H1 (cell line): ENCODE data around the gene SRM. TPM values are rescaled to one million over a fixed set of nuclear protein-coding genes. Genes with fewer than 3 reads are reported as not detected.
"Not testable (repeated sequence)": the region's sequence is repeated elsewhere in the genome, so short reads cannot be mapped to it uniquely, and the experiment has no call there.

Experiments used
- CTCF ChIA-PET: fragments of 300-600 bp; sonication (Branson Sonifier 250); formaldehyde crosslinking; loops from one replicate; lab custom pipeline; 2021; ENCODE audit not compliant: partially characterized antibody; lab: Charles Lee
- POLR2A ChIA-PET: fragments of 300-600 bp; sonication (Branson Sonifier 250); formaldehyde crosslinking; loops from one replicate; lab custom pipeline; 2021; ENCODE audit warnings: inconsistent platforms; ENCODE audit not compliant: partially characterized antibody; lab: Charles Lee
- DNase-seq, 2 experiments: peaks; one replicate each; pipeline versions ENCODE4 v3.0.0 to v3.0.0-alpha.2; 2010 to 2022; ENCODE audit warnings: low spot score in 2 of 2, low read depth in 1 of 2, mixed read lengths in 1 of 2
- FAIRE-seq: peaks from 2 replicates; lab custom pipeline; 2011; peaks lifted over from hg19 to GRCh38; lab: Jason Lieb, UNC
- H2AFZ ChIP-seq: 2 replicates; pipeline ENCODE4 v1.8.1; 2012; ENCODE audit warnings: low read length, inconsistent platforms
- H2AK5ac ChIP-seq: 2 replicates; pipeline ENCODE4 v1.6.1; 2013; ENCODE audit warnings: low read depth, low read length
- H2BK120ac ChIP-seq: replicated peaks from 2 replicates; pipeline ENCODE3; 2013; ENCODE audit warnings: low read depth, low read length, inconsistent platforms
- H2BK12ac ChIP-seq: 2 replicates; pipeline ENCODE4 v1.6.1; 2013; ENCODE audit warnings: low read depth, low read length
- H2BK15ac ChIP-seq: 2 replicates; pipeline ENCODE4 v1.6.1; 2013; ENCODE audit warnings: low read length
- H2BK20ac ChIP-seq: 2 replicates; pipeline ENCODE4 v1.6.1; 2013; ENCODE audit warnings: low read length
- H2BK5ac ChIP-seq: 2 replicates; pipeline ENCODE4 v1.6.1; 2013; ENCODE audit warnings: low read depth, low read length
- H3K14ac ChIP-seq: 2 replicates; pipeline ENCODE4 v1.6.1; 2013; ENCODE audit warnings: inconsistent platforms; ENCODE audit not compliant: insufficient read length
- H3K18ac ChIP-seq: 2 replicates; pipeline ENCODE4 v1.6.1; 2013; ENCODE audit warnings: low read length; ENCODE audit errors: extremely low read depth
- H3K23ac ChIP-seq: 2 replicates; pipeline ENCODE4 v1.6.1; 2013; ENCODE audit warnings: inconsistent platforms; ENCODE audit not compliant: insufficient read length
- H3K23me2 ChIP-seq: 2 replicates; pipeline ENCODE4 v1.6.1; 2013; ENCODE audit warnings: low read depth, low read length
- H3K27ac ChIP-seq: 2 replicates; pipeline ENCODE4 v1.6.1; 2011; ENCODE audit warnings: low read depth, low read length, inconsistent platforms
- H3K27me3 ChIP-seq, 4 experiments: replicated peaks in 1 of 4; 1 replicate in 1 of 4; 2 replicates in 3 of 4; pipeline versions ENCODE4 v1.6.1 to v1.8.1; 2011 to 2013; ENCODE audit warnings: low read length in 3 of 4, mild to moderate bottlenecking in 3 of 4, inconsistent platforms in 2 of 4, mixed read lengths in 2 of 4, moderate library complexity in 1 of 4; ENCODE audit not compliant: control insufficient read depth in 3 of 4, insufficient read depth in 3 of 4; ENCODE audit errors: extremely low read depth in 1 of 4
- H3K36me3 ChIP-seq, 4 experiments: 2 replicates each; pipeline versions ENCODE4 v1.6.1 to v1.8.1; 2011 to 2013; ENCODE audit warnings: mild to moderate bottlenecking in 4 of 4, low read length in 3 of 4, moderate library complexity in 2 of 4, control low read depth in 1 of 4, inconsistent platforms in 1 of 4; ENCODE audit not compliant: insufficient read depth in 4 of 4, control insufficient read depth in 2 of 4
- H3K4ac ChIP-seq: replicated peaks from 2 replicates; pipeline ENCODE3; 2013; ENCODE audit warnings: low read length, low read depth, mixed read lengths, inconsistent platforms; ENCODE audit not compliant: insufficient read length
- H3K4me1 ChIP-seq, 4 experiments: replicated peaks in 1 of 4; 1 replicate in 1 of 4; 2 replicates in 3 of 4; pipeline versions ENCODE4 v1.6.1 to v1.8.1; 2011 to 2013; ENCODE audit warnings: low read length in 3 of 4, inconsistent platforms in 2 of 4, mixed read lengths in 1 of 4; ENCODE audit not compliant: insufficient read depth in 4 of 4, control insufficient read depth in 3 of 4
- H3K4me2 ChIP-seq, 2 experiments: 2 replicates each; pipeline versions ENCODE4 v1.6.1 to v1.8.1; 2011 to 2013; ENCODE audit warnings: low read depth in 2 of 2, low read length in 2 of 2, control low read depth in 1 of 2, inconsistent platforms in 1 of 2, mild to moderate bottlenecking in 1 of 2; ENCODE audit not compliant: insufficient read depth in 1 of 2
- H3K4me3 ChIP-seq, 4 experiments: fragments of 200-600, 300-600 bp in 1 of 4; sonication (generic), shearing (Covaris generic), sonication (Bioruptor Twin) in 1 of 4; 2 replicates each; pipeline versions ENCODE4 v1.5.1 to v1.8.1; 2011 to 2016; ENCODE audit warnings: low read length in 4 of 4, low read depth in 3 of 4, control low read depth in 2 of 4, inconsistent platforms in 2 of 4, mild to moderate bottlenecking in 2 of 4, mixed read lengths in 1 of 4, moderate library complexity in 1 of 4; ENCODE audit not compliant: insufficient read depth in 2 of 4; ENCODE audit errors: extremely low read depth in 1 of 4
- H3K56ac ChIP-seq: replicated peaks from 2 replicates; pipeline ENCODE3; 2013; ENCODE audit warnings: low read depth, mild to moderate bottlenecking, mixed read lengths, low read length, inconsistent platforms; ENCODE audit not compliant: insufficient read length
- H3K79me1 ChIP-seq: 2 replicates; pipeline ENCODE4 v1.6.1; 2013; ENCODE audit warnings: low read depth, low read length, control low read depth
- H3K79me2 ChIP-seq, 2 experiments: 2 replicates each; pipeline versions ENCODE4 v1.6.1 to v1.8.1; 2012 to 2013; ENCODE audit warnings: low read length in 2 of 2, mild to moderate bottlenecking in 2 of 2, inconsistent platforms in 1 of 2; ENCODE audit not compliant: insufficient read depth in 2 of 2, control insufficient read depth in 1 of 2
- H3K9ac ChIP-seq, 4 experiments: replicated peaks in 1 of 4; 1 replicate in 1 of 4; 2 replicates in 3 of 4; pipeline versions ENCODE4 v1.6.1 to v1.8.1; 2011 to 2013; ENCODE audit warnings: low read depth in 3 of 4, low read length in 3 of 4, control low read depth in 2 of 4, mild to moderate bottlenecking in 2 of 4, moderate library complexity in 2 of 4, inconsistent platforms in 1 of 4; ENCODE audit errors: extremely low read depth in 1 of 4
- H3K9me3 ChIP-seq, 2 experiments: 2 replicates each; pipeline versions ENCODE4 v1.6.1 to v1.8.1; 2012 to 2013; ENCODE audit warnings: mild to moderate bottlenecking in 2 of 2, moderate library complexity in 2 of 2, control low read depth in 1 of 2, inconsistent platforms in 1 of 2, low read depth in 1 of 2, low read length in 1 of 2, mixed read lengths in 1 of 2; ENCODE audit not compliant: insufficient read depth in 2 of 2
- H4K20me1 ChIP-seq, 2 experiments: replicated peaks in 1 of 2; 2 replicates each; pipeline versions ENCODE3 to v1.8.1; 2011 to 2013; ENCODE audit warnings: inconsistent platforms in 2 of 2, low read length in 2 of 2, mild to moderate bottlenecking in 1 of 2; ENCODE audit not compliant: insufficient read depth in 2 of 2, control insufficient read depth in 1 of 2
- H4K5ac ChIP-seq: 2 replicates; pipeline ENCODE4 v1.6.1; 2013; ENCODE audit warnings: low read length, low read depth, mixed read lengths, inconsistent platforms; ENCODE audit not compliant: insufficient read length
- H4K8ac ChIP-seq: 2 replicates; pipeline ENCODE4 v1.8.0; 2013; ENCODE audit warnings: mild to moderate bottlenecking, moderate library complexity, low read length, inconsistent platforms; ENCODE audit not compliant: insufficient read depth; ENCODE audit errors: extremely low read depth
- H4K91ac ChIP-seq: replicated peaks from 2 replicates; pipeline ENCODE3; 2013; ENCODE audit warnings: low read length, mixed read lengths, inconsistent platforms; ENCODE audit not compliant: insufficient read length
- CTCF ChIP-seq, 3 experiments: IDR thresholded peaks; 1 replicate in 2 of 3; 2 replicates in 1 of 3; pipeline versions ENCODE4 v1.5.1 to v1.6.1; 2011; ENCODE audit warnings: low read length in 3 of 3, mild to moderate bottlenecking in 3 of 3, inconsistent platforms in 2 of 3, low read depth in 1 of 3, moderate library complexity in 1 of 3; ENCODE audit not compliant: insufficient read depth in 1 of 3; ENCODE audit errors: control extremely low read depth in 1 of 3
- WGBS, 2 experiments: shearing (Covaris generic) in 1 of 2; methylation state at CpG; one replicate each; pipeline versions ENCODE4 v1.1.6 to v1.1.7; 2013 to 2015; ENCODE audit warnings: low lambda C conversion rate in 2 of 2, mixed read lengths in 2 of 2, inconsistent platforms in 1 of 2, low coverage in 1 of 2, missing lambda C conversion rate in 1 of 2; ENCODE audit not compliant: insufficient replicate concordance in 2 of 2, insufficient coverage in 1 of 2, insufficient read length in 1 of 2; ENCODE audit errors: extremely low coverage in 1 of 2, missing lambda C conversion rate in 1 of 2; 5-methylcytosine and 5-hydroxymethylcytosine counted together
- polyA plus RNA-seq, 7 experiments: library from polyadenylated mRNA; depleted of rRNA in 3 of 7; stranded (reverse) in 5 of 7; unstranded in 2 of 7; fragments of >200 nt in 5 of 7; fragments of 200-250 nt in 2 of 7; gene quantifications; 1 replicate in 5 of 7; 2 replicates in 1 of 7; 4 replicates in 1 of 7; pipeline versions ENCODE4 v1.2.1 to v1.2.3, GENCODE V29; 2011 to 2013; ENCODE audit warnings: missing spikeins in 2 of 7, mixed read lengths in 2 of 7
- total RNA-seq: library from RNA; stranded (reverse); fragmentation: NEBNext Ultra II Directional; extraction: Animal tissue kit (Norgen Biotek cat#: 25700); gene quantifications from 2 replicates; pipeline ENCODE4 v1.2.1, GENCODE V29; 2021
- TF ChIP-seq, protein P1 (sequence below): IDR thresholded peaks from 2 replicates; pipeline ENCODE4 v1.6.1; 2011; ENCODE audit warnings: low read length, improper control_type of control experiment

The SRM gene
- total and polyA plus RNA-seq, 2 of the 8 experiments (the other 6 are each of a cell fraction or from before 2014, with no cell fraction given): 110 to 208 TPM

DNA sequence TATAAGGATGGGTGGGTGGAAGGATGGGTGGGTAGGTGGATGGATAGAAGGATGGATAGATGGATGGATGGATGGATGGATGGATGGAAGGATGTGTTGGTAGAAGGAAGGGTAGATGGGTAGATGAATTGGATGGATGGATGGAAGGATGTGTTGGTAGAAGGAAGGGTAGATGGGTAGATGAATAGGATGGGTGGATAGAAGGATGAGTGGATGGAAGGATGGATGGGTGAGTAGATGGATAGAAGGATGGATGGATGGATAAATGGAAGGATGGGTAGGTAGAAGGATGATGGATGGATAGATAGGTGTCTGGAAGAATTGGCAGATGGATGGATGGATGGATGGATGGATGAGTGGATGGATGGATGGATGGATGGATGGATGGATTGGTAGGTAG is 18.8 kb downstream of the SRM start (continued):
- TF ChIP-seq CTCF (IDR thresholded peaks at IDR 0.05; ENCODE audit: control extremely low read depth in 1 of 3, insufficient read depth in 1 of 3, low read depth in 1 of 3, low read length in 3 of 3): no peak
- TF ChIP-seq, protein P1, sequence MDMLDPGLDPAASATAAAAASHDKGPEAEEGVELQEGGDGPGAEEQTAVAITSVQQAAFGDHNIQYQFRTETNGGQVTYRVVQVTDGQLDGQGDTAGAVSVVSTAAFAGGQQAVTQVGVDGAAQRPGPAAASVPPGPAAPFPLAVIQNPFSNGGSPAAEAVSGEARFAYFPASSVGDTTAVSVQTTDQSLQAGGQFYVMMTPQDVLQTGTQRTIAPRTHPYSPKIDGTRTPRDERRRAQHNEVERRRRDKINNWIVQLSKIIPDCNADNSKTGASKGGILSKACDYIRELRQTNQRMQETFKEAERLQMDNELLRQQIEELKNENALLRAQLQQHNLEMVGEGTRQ: no peak

DNA sequence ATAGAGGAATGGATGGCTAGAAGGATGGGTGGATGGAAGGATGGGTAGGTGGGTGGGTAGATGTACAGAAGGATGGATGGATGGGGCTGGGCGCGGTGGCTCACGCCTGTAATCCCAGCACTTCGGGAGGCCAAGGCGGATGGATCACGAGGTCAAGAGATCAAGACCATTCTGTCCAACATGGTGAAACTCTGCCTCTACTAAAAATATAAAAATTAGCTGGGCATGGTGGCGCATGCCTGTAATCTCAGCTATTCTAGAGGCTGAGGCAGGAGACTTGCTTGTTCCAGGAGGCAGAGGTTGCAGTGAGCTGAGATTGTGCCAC is 19.8 kb downstream of the SRM start:
- H4K8ac ChIP-seq, H3K4ac ChIP-seq, H3K14ac ChIP-seq, H3K27ac ChIP-seq, H3K36me3 ChIP-seq, H3K18ac ChIP-seq, H2AK5ac ChIP-seq, H3K9me3 ChIP-seq, H3K56ac ChIP-seq, FAIRE-seq, H2AFZ ChIP-seq, H2BK120ac ChIP-seq, H2BK12ac ChIP-seq, H2BK5ac ChIP-seq, H3K79me1 ChIP-seq, H3K4me1 ChIP-seq, H4K91ac ChIP-seq, H3K4me3 ChIP-seq, H2BK20ac ChIP-seq, H3K4me2 ChIP-seq, H2BK15ac ChIP-seq, H3K27me3 ChIP-seq, H3K23ac ChIP-seq, H3K79me2 ChIP-seq, H4K5ac ChIP-seq, DNase-seq, H3K9ac ChIP-seq: not testable (repeated sequence)
- WGBS, 2 experiments: 90% methylated on average over 2 of the region's 7 CpGs; no CpG with 5 or more reads in 1 of the 2 experiments
- POLR2A ChIA-PET: interaction anchor here (0.9 to 3.9 kb wide), 2 partner anchors 12 kb away, joined by 3 to 31 read pairs; no protein-coding TSS in a partner anchor
- peaks cover 32% of the 10 kb centered on the region; the same call in 1 of the 2 replicates for H3K23me2 ChIP-seq
- H4K20me1 ChIP-seq: peaks cover 0 to 13% of the 10 kb centered on the region in 2 experiments
- CTCF ChIA-PET: interaction anchor here (5.8 to 7.4 kb wide), 2 partner anchors 12 to 23 kb away, joined by 115 to 168 read pairs; partner anchors contain the start of genes MASP2 and SRM
